IgD-negative memory B cell (primary cell): ENCODE results near the gene AFF1. TPM values are rescaled to one million over a fixed set of nuclear protein-coding genes. Genes with fewer than 3 reads are reported as not detected.

ENCODE experiments used
- H3K27ac Mint-ChIP-seq, 3 donors: one replicate each; pipeline ENCODE4 v1.8.0; 2020 to 2022; ENCODE audit warnings: mild to moderate bottlenecking in 3 of 3, mixed read lengths in 3 of 3, moderate library complexity in 1 of 3
- H3K27me3 Mint-ChIP-seq: one replicate; pipeline ENCODE4 v1.8.0; 2021; ENCODE audit warnings: mixed read lengths
- H3K36me3 Mint-ChIP-seq: one replicate; pipeline ENCODE4 v1.8.0; 2020; ENCODE audit warnings: mild to moderate bottlenecking, mixed read lengths
- H3K4me1 Mint-ChIP-seq, 3 donors: one replicate each; pipeline ENCODE4 v1.8.0; 2020 to 2022; ENCODE audit warnings: mixed read lengths in 3 of 3, mild to moderate bottlenecking in 1 of 3
- H3K4me3 Mint-ChIP-seq, 4 donors: one replicate each; pipeline ENCODE4 v1.8.0; 2020 to 2022; ENCODE audit warnings: mild to moderate bottlenecking in 4 of 4, mixed read lengths in 4 of 4, moderate library complexity in 3 of 4
- H3K9me3 Mint-ChIP-seq, 3 donors: one replicate each; pipeline ENCODE4 v1.8.0; 2020 to 2021; ENCODE audit warnings: mixed read lengths in 3 of 3, mild to moderate bottlenecking in 1 of 3
- polyA plus RNA-seq: library from polyadenylated mRNA; unstranded; fragments of 300-500 nt; fragmentation: Illumina TruSeq; gene quantifications from one replicate; pipeline ENCODE4 v1.2.3, GENCODE V29; 2021

The AFF1 gene
- polyA plus RNA-seq, 1 donor from 2014 or later: 18.8 TPM

- Mint-ChIP-seq H3K27ac (no peak overlapping the region), H3K36me3 (no peaks in the 10 kb centered on the region), H3K4me3 (no peak overlapping the region), H3K27me3 (no peaks in the 10 kb centered on the region), H3K4me1 (peaks cover 45 to 68% (median 67%) of the 10 kb centered on the region in 3 donors), H3K9me3 (no peaks in the 10 kb centered on the region)
These were observed 80.6 kb downstream of the AFF1 start for GRCh38 chr4:87015416-87015815.

- H3K27ac Mint-ChIP-seq: peak overlapping the region in 1 of 3 donors; percentile 48
- no peaks in the 10 kb centered on the region for H3K9me3 Mint-ChIP-seq
- H3K4me1 Mint-ChIP-seq: peaks cover 49 to 66% (median 65%) of the 10 kb centered on the region in 3 donors
- H3K36me3 Mint-ChIP-seq: no peaks in the 10 kb centered on the region
- peak overlapping the region in 3 of 4 donors; percentile 2 to 63 (median 6) for H3K4me3 Mint-ChIP-seq
- H3K27me3 Mint-ChIP-seq: no peaks in the 10 kb centered on the region
These were observed 83.0 kb downstream of the AFF1 start for GRCh38 chr4:87017580-87018342.

- no peaks in the 10 kb centered on the region for H3K9me3 Mint-ChIP-seq
- no peak overlapping the region for H3K4me3 Mint-ChIP-seq
- peaks cover 47 to 67% (median 63%) of the 10 kb centered on the region in 3 donors for H3K4me1 Mint-ChIP-seq
- peak overlapping the region in 2 of 3 donors; percentile 48 to 78 for H3K27ac Mint-ChIP-seq
- H3K27me3 Mint-ChIP-seq: no peaks in the 10 kb centered on the region
- no peaks in the 10 kb centered on the region for H3K36me3 Mint-ChIP-seq
These were observed 83.9 kb downstream of the AFF1 start for GRCh38 chr4:87018753-87019152.

- no peaks in the 10 kb centered on the region for H3K27me3 Mint-ChIP-seq
- H3K4me1 Mint-ChIP-seq: peaks cover 48 to 66% (median 64%) of the 10 kb centered on the region in 3 donors
- no peaks in the 10 kb centered on the region for H3K36me3 Mint-ChIP-seq
- peak overlapping the region; percentile 18 to 90 (median 68) for H3K4me3 Mint-ChIP-seq
- no peaks in the 10 kb centered on the region for H3K9me3 Mint-ChIP-seq
- peak overlapping the region; percentile 78 to 80 (median 79) for H3K27ac Mint-ChIP-seq
These were observed 84.5 kb downstream of the AFF1 start for GRCh38 chr4:87019246-87019791.

GRCh38 chr4:87019898-87020297 lies 85.1 kb downstream of the AFF1 start:
- Mint-ChIP-seq H3K9me3 (no peaks in the 10 kb centered on the region), H3K4me3 (peak overlapping the region; percentile 18 to 90 (median 68)), H3K27ac (peak overlapping the region; percentile 78 to 81 (median 79)), H3K4me1 (peaks cover 46 to 62% (median 59%) of the 10 kb centered on the region in 3 donors), H3K36me3 (no peaks in the 10 kb centered on the region), H3K27me3 (no peaks in the 10 kb centered on the region)

GRCh38 chr4:87024201-87024600 lies 89.4 kb downstream of the AFF1 start:
- no peaks in the 10 kb centered on the region for H3K9me3 Mint-ChIP-seq
- peak overlapping the region in 2 of 4 donors; percentile 2 to 5 for H3K4me3 Mint-ChIP-seq
- H3K4me1 Mint-ChIP-seq: peaks cover 46 to 57% (median 50%) of the 10 kb centered on the region in 3 donors
- no peaks in the 10 kb centered on the region for H3K27me3 Mint-ChIP-seq
- H3K27ac Mint-ChIP-seq: peak overlapping the region in 1 of 3 donors; percentile 4
- no peaks in the 10 kb centered on the region for H3K36me3 Mint-ChIP-seq

DNA sequence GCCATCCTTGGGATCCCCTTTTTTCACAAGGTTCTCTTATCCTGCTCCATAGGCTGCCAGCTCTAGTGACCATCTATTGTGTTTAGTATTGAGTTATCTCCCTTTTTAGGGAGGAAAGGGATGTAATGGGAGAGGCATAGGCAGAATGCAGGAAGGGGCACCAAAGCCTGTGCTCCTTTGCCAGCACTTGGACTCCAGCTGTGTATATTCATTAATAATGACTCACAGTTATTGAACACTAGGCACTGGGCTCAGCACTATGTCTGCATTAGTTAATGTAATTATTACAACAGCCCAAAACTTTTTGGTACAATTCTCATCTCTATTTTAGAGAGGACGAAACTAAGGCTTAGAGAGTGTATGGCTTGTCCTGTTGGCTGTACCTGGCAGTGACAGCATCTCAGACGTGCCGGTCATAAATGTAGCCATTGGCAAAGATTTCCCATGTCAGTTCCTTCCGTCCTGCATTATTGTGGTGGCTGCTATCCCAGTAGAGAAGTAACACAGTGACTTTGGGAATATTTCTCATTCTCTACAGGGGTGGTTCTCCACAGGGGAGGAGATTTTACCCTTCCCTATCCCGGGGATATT lies 90.3 kb downstream of the AFF1 start:
- peaks cover 37 to 50% (median 42%) of the 10 kb centered on the region in 3 donors for H3K4me1 Mint-ChIP-seq
- H3K27me3 Mint-ChIP-seq: no peaks in the 10 kb centered on the region
- H3K9me3 Mint-ChIP-seq: no peaks in the 10 kb centered on the region
- no peaks in the 10 kb centered on the region for H3K36me3 Mint-ChIP-seq
- H3K4me3 Mint-ChIP-seq: no peak overlapping the region
- H3K27ac Mint-ChIP-seq: peak overlapping the region in 1 of 3 donors; percentile 46

GRCh38 chr4:87025614-87026041 lies 90.8 kb downstream of the AFF1 start:
- Mint-ChIP-seq H3K27ac (peak overlapping the region in 2 of 3 donors; percentile 5 to 46), H3K4me3 (no peak overlapping the region), H3K27me3 (no peaks in the 10 kb centered on the region), H3K36me3 (no peaks in the 10 kb centered on the region), H3K4me1 (peaks cover 32 to 45% (median 36%) of the 10 kb centered on the region in 3 donors), H3K9me3 (no peaks in the 10 kb centered on the region)

GRCh38 chr4:87026800-87027495 lies 92.1 kb downstream of the AFF1 start:
- peak overlapping the region in 2 of 4 donors; percentile 12 to 72 for H3K4me3 Mint-ChIP-seq
- H3K27ac Mint-ChIP-seq: peak overlapping the region; percentile 32 to 55 (median 49)
- no peaks in the 10 kb centered on the region for H3K9me3 Mint-ChIP-seq
- H3K4me1 Mint-ChIP-seq: peaks cover 22 to 34% (median 25%) of the 10 kb centered on the region in 3 donors
- no peaks in the 10 kb centered on the region for H3K36me3 Mint-ChIP-seq
- no peaks in the 10 kb centered on the region for H3K27me3 Mint-ChIP-seq

DNA sequence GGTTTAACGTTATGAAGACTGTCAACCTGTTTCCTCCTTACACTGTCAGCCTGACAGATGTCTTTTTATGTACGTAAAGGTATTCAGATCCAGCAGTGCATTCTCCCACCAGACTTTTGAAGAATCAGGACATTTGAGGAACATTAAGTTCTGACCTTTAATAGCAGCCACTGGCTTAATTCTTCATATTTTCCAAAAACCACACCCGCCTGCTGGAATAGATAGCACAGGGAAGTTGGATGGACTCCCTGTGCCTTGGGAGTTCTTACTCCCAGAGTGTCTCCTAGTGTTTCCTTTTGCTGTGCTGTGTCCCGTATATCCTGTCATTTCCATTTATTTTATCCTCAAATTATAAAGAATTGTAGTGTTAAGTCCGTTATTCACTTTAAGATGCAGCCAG lies 94.5 kb downstream of the AFF1 start:
- Mint-ChIP-seq H3K4me3 (no peak overlapping the region), H3K9me3 (no peaks in the 10 kb centered on the region), H3K36me3 (no peaks in the 10 kb centered on the region), H3K27me3 (no peaks in the 10 kb centered on the region), H3K27ac (no peak overlapping the region), H3K4me1 (peaks cover 13 to 26% (median 19%) of the 10 kb centered on the region in 3 donors)

- Mint-ChIP-seq H3K27ac (no peak overlapping the region), H3K27me3 (no peaks in the 10 kb centered on the region)
These were observed 95.3 kb downstream of the AFF1 start for GRCh38 chr4:87030124-87030523.

GRCh38 chr4:87030755-87031441 lies 96.1 kb downstream of the AFF1 start:
- H3K9me3 Mint-ChIP-seq: no peaks in the 10 kb centered on the region
- H3K4me3 Mint-ChIP-seq: no peak overlapping the region
- H3K36me3 Mint-ChIP-seq: no peaks in the 10 kb centered on the region
- H3K27ac Mint-ChIP-seq: no peak overlapping the region
- peaks cover 15 to 22% (median 20%) of the 10 kb centered on the region in 3 donors for H3K4me1 Mint-ChIP-seq
- H3K27me3 Mint-ChIP-seq: no peaks in the 10 kb centered on the region

More at GRCh38 chr4:87030124-87030523, 95.3 kb downstream of the AFF1 start:
- no peaks in the 10 kb centered on the region for H3K9me3 Mint-ChIP-seq
- H3K4me3 Mint-ChIP-seq: no peak overlapping the region
- peaks cover 13 to 26% (median 21%) of the 10 kb centered on the region in 3 donors for H3K4me1 Mint-ChIP-seq
- H3K36me3 Mint-ChIP-seq: no peaks in the 10 kb centered on the region

DNA sequence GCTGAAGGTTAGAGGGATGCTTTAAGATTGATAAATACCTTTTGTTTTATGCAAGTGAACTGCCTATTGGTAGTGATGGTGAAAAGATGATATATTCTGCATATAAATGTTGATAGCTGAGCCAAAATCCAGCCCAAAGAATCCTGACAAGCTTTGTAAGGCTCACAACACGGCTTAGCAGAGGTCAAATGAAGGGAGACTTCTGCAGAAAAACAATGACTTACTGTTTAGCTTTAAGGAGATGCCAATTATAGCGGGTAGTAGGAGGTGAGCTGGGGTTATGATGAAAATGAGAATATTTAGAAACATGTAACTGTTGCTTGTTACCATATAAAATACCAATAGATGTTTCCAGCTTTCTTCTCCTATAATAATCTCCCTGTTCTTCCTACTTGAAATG lies 97.1 kb downstream of the AFF1 start:
- Mint-ChIP-seq H3K9me3 (no peaks in the 10 kb centered on the region), H3K4me3 (no peak overlapping the region), H3K36me3 (peaks cover 2% of the 10 kb centered on the region), H3K27ac (no peak overlapping the region), H3K27me3 (no peaks in the 10 kb centered on the region), H3K4me1 (peaks cover 16 to 24% (median 22%) of the 10 kb centered on the region in 3 donors)

DNA sequence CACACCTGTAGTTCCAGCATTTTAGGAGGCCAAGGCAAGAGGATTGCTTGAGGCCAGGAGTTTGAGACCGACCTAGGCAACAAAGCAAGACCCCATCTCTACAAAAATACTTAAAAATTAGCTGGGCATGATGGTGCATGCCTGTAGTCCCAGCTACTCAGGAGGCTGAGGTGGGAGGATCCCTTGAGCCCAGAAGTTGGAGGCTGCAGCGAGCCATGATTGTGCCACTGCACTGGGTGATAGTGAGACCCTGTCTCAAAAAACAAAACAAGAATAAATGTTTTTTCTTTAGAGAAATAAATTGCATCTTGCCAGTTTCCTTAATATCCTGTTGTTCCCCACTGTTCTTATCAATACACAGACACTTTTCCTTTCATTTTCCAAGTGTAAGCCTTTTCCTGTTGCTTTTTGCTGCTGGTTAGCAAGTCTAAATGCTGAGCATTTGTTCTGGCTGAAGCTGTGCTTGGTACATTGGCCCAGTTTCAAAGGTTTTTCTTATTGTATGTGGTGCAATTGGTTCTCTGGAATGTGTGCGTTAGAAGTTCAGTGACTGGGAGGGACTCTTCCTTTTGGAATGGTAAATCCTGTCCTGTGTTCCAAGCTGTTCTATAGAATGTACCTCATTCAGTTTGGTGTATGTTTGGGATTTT lies 98.2 kb downstream of the AFF1 start:
- peaks cover 3% of the 10 kb centered on the region for H3K36me3 Mint-ChIP-seq
- H3K4me3 Mint-ChIP-seq: no peak overlapping the region
- no peak overlapping the region for H3K27ac Mint-ChIP-seq
- no peaks in the 10 kb centered on the region for H3K27me3 Mint-ChIP-seq
- H3K9me3 Mint-ChIP-seq: no peaks in the 10 kb centered on the region
- peaks cover 20 to 28% (median 26%) of the 10 kb centered on the region in 3 donors for H3K4me1 Mint-ChIP-seq
